ENCODE measurements around the gene LRFN5.

DNA sequence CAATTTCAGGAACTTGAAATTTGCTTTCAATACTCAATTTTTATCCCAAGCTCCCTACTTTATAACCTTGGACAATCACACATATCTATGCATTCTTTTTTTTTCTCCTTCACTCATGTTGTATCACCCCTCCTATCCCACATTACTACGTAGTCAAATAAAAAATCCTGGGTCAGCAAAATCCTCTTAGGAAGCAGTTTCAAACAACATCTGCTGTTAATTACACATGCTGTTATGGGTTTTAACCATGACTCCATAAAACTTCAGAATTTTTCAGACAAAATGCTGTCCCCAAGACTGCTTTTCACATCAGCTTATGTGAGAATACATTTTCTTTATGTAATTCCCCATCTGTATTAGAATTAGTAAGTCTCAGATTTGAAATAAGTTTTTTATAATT, 61.7 kb downstream of the LRFN5 start:
- TF ChIP-seq EZH2 (conservative IDR thresholded peaks at IDR 0.05; ENCODE audit: low read depth, low read length) = no peak
- no peak for TF ChIP-seq ZBTB1 (CRISPR knock-in tag; IDR thresholded peaks at IDR 0.05; ENCODE audit: borderline replicate concordance)
- TF ChIP-seq, protein P1, sequence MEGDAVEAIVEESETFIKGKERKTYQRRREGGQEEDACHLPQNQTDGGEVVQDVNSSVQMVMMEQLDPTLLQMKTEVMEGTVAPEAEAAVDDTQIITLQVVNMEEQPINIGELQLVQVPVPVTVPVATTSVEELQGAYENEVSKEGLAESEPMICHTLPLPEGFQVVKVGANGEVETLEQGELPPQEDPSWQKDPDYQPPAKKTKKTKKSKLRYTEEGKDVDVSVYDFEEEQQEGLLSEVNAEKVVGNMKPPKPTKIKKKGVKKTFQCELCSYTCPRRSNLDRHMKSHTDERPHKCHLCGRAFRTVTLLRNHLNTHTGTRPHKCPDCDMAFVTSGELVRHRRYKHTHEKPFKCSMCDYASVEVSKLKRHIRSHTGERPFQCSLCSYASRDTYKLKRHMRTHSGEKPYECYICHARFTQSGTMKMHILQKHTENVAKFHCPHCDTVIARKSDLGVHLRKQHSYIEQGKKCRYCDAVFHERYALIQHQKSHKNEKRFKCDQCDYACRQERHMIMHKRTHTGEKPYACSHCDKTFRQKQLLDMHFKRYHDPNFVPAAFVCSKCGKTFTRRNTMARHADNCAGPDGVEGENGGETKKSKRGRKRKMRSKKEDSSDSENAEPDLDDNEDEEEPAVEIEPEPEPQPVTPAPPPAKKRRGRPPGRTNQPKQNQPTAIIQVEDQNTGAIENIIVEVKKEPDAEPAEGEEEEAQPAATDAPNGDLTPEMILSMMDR (CRISPR knock-in tag; IDR thresholded peaks at IDR 0.05) = no peak
- no peak for TF ChIP-seq ZNF792 (CRISPR knock-in tag; IDR thresholded peaks at IDR 0.05)
- TF ChIP-seq SIN3A (IDR thresholded peaks at IDR 0.05; ENCODE audit: borderline replicate concordance, low read depth, low read length) = no peak
- TF ChIP-seq HDAC1 (CRISPR knock-in tag; IDR thresholded peaks at IDR 0.05) = no peak
- TF ChIP-seq ZNF354B (CRISPR knock-in tag; IDR thresholded peaks at IDR 0.05) = no peak
- TF ChIP-seq, protein P2, sequence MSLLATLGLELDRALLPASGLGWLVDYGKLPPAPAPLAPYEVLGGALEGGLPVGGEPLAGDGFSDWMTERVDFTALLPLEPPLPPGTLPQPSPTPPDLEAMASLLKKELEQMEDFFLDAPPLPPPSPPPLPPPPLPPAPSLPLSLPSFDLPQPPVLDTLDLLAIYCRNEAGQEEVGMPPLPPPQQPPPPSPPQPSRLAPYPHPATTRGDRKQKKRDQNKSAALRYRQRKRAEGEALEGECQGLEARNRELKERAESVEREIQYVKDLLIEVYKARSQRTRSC (CRISPR knock-in tag; IDR thresholded peaks at IDR 0.05; ENCODE audit: low read depth) = no peak
- no peak for TF ChIP-seq ZFP41 (CRISPR knock-in tag; IDR thresholded peaks at IDR 0.05; ENCODE audit: borderline replicate concordance)

Measured in HepG2 (cell line).